ENCODE data around the gene KCNJ11. TPM values are rescaled to one million over a fixed set of nuclear protein-coding genes. Genes with fewer than 3 reads are reported as not detected.

Gene KCNJ11
- total and polyA plus RNA-seq, 4 experiments from 2014 or later, result 0.24 TPM; not detected in 3

GRCh38 chr11:17395978-17396377 is 7.5 kb upstream of the KCNJ11 start:
- Histone ChIP-seq H3K27ac (ENCODE audit: low read depth, low read length) (no peak overlapping the region), H3K4me1 (ENCODE audit: insufficient read depth, low read length) (no peaks in the 10 kb centered on the region), H3K27me3 (ENCODE audit: insufficient read depth, low read length) (no peaks in the 10 kb centered on the region), H3K36me3 (ENCODE audit: insufficient read depth, low read length) (no peaks in the 10 kb centered on the region), H3K9me3 (ENCODE audit: control insufficient read depth in 1 of 2, low read length in 2 of 2) (no peaks in the 10 kb centered on the region), H3K4me3 (ENCODE audit: low read length in 2 of 2) (no peak overlapping the region)
- Mint-ChIP-seq H3K4me3 (no peak overlapping the region), H3K27ac (no peak overlapping the region), H3K9me3 (peaks cover 0 to 2% (median 0%) of the 10 kb centered on the region in 8 donors), H3K27me3 (peaks cover 0 to 1% of the 10 kb centered on the region in 2 donors), H3K4me1 (no peaks in the 10 kb centered on the region), H3K36me3 (no peaks in the 10 kb centered on the region)
- ChIA-PET CTCF (ENCODE audit: partially characterized antibody) (interaction anchor here (0.6 to 0.9 kb wide), 2 partner anchors 9 to 12 kb away, joined by 3 read pairs; no protein-coding TSS in a partner anchor), POLR2A (ENCODE audit: partially characterized antibody) (no interaction called here)
- DNase-seq, result no peak
- intact Hi-C loops (cut with micrococcal nuclease), result no loop called here

- CTCF ChIA-PET (ENCODE audit: partially characterized antibody), result interaction anchor here (0.6 to 0.9 kb wide), 2 partner anchors 9 to 11 kb away, joined by 3 read pairs; no protein-coding TSS in a partner anchor
- Mint-ChIP-seq H3K27ac (no peak overlapping the region), H3K4me3 (no peak overlapping the region), H3K27me3 (peaks cover 0 to 2% of the 10 kb centered on the region in 2 donors), H3K4me1 (no peaks in the 10 kb centered on the region), H3K9me3 (peaks cover 0 to 2% (median 0%) of the 10 kb centered on the region in 8 donors), H3K36me3 (no peaks in the 10 kb centered on the region)
- H3K9me3 ChIP-seq (ENCODE audit: control insufficient read depth in 1 of 2, low read length in 2 of 2), result no peaks in the 10 kb centered on the region
- no peaks in the 10 kb centered on the region for H3K4me1 ChIP-seq (ENCODE audit: insufficient read depth, low read length)
- no peak overlapping the region for H3K4me3 ChIP-seq (ENCODE audit: low read length in 2 of 2)
- H3K27me3 ChIP-seq (ENCODE audit: insufficient read depth, low read length), result no peaks in the 10 kb centered on the region
- POLR2A ChIA-PET (ENCODE audit: partially characterized antibody), result no interaction called here
- no peak for DNase-seq
- no peak overlapping the region for H3K27ac ChIP-seq (ENCODE audit: low read depth, low read length)
- intact Hi-C loops (cut with micrococcal nuclease), result no loop called here
- no peaks in the 10 kb centered on the region for H3K36me3 ChIP-seq (ENCODE audit: insufficient read depth, low read length)
Measured at GRCh38 chr11:17395554-17395961, 7.1 kb upstream of the KCNJ11 start.

- peaks cover 0 to 6% (median 3%) of the 10 kb centered on the region in 4 donors for H3K4me1 Mint-ChIP-seq
- no peak for DNase-seq
- no peak overlapping the region for H3K4me3 Mint-ChIP-seq
- intact Hi-C loops (cut with micrococcal nuclease), result no loop called here
- no peaks in the 10 kb centered on the region for H3K36me3 Mint-ChIP-seq
- Histone ChIP-seq H3K27me3 (ENCODE audit: insufficient read depth, low read length) (no peaks in the 10 kb centered on the region), H3K4me1 (ENCODE audit: insufficient read depth, low read length) (no peaks in the 10 kb centered on the region), H3K36me3 (ENCODE audit: insufficient read depth, low read length) (no peaks in the 10 kb centered on the region), H3K27ac (ENCODE audit: low read depth, low read length) (no peak overlapping the region), H3K4me3 (ENCODE audit: low read length in 2 of 2) (no peak overlapping the region), H3K9me3 (ENCODE audit: control insufficient read depth in 1 of 2, low read length in 2 of 2) (no peaks in the 10 kb centered on the region)
- H3K27ac Mint-ChIP-seq, result no peak overlapping the region
- H3K9me3 Mint-ChIP-seq, result peaks cover 0 to 2% (median 0%) of the 10 kb centered on the region in 8 donors
- H3K27me3 Mint-ChIP-seq, result peaks cover 0 to 2% of the 10 kb centered on the region in 2 donors
- POLR2A ChIA-PET (ENCODE audit: partially characterized antibody), result no interaction called here
- CTCF ChIA-PET (ENCODE audit: partially characterized antibody), result no interaction called here
Measured at GRCh38 chr11:17394743-17395390, 6.4 kb upstream of the KCNJ11 start.

GRCh38 chr11:17393472-17393871 is 5.0 kb upstream of the KCNJ11 start:
- H3K27me3 Mint-ChIP-seq, result peaks cover 0 to 2% of the 10 kb centered on the region in 2 donors

GRCh38 chr11:17392872-17393271 is 4.4 kb upstream of the KCNJ11 start:
- peaks cover 0 to 2% of the 10 kb centered on the region in 2 donors for H3K27me3 Mint-ChIP-seq
- ChIA-PET POLR2A (ENCODE audit: partially characterized antibody) (no interaction called here), CTCF (ENCODE audit: partially characterized antibody) (interaction anchor here (1.4 kb wide), 1 partner anchor 9 kb away, joined by 6 read pairs; no protein-coding TSS in a partner anchor)
- H3K4me3 Mint-ChIP-seq, result no peak overlapping the region
- no peak for DNase-seq
- Histone ChIP-seq H3K36me3 (ENCODE audit: insufficient read depth, low read length) (no peaks in the 10 kb centered on the region), H3K27me3 (ENCODE audit: insufficient read depth, low read length) (no peaks in the 10 kb centered on the region), H3K9me3 (ENCODE audit: control insufficient read depth in 1 of 2, low read length in 2 of 2) (no peaks in the 10 kb centered on the region), H3K4me1 (ENCODE audit: insufficient read depth, low read length) (peaks cover 5% of the 10 kb centered on the region), H3K27ac (ENCODE audit: low read depth, low read length) (no peak overlapping the region), H3K4me3 (ENCODE audit: low read length in 2 of 2) (no peak overlapping the region)
- intact Hi-C loops (cut with micrococcal nuclease), result no loop called here
- no peak overlapping the region for H3K27ac Mint-ChIP-seq
- no peaks in the 10 kb centered on the region for H3K9me3 Mint-ChIP-seq
- peaks cover 0 to 8% (median 3%) of the 10 kb centered on the region in 4 donors for H3K4me1 Mint-ChIP-seq
- no peaks in the 10 kb centered on the region for H3K36me3 Mint-ChIP-seq

More at GRCh38 chr11:17393472-17393871, 5.0 kb upstream of the KCNJ11 start:
- no peak overlapping the region for H3K27ac Mint-ChIP-seq
- no peak overlapping the region for H3K4me3 ChIP-seq (ENCODE audit: low read length in 2 of 2)
- no peak overlapping the region for H3K4me3 Mint-ChIP-seq
- ChIA-PET POLR2A (ENCODE audit: partially characterized antibody) (no interaction called here), CTCF (ENCODE audit: partially characterized antibody) (interaction anchor here (1.4 kb wide), 1 partner anchor 10 kb away, joined by 6 read pairs; no protein-coding TSS in a partner anchor)
- DNase-seq, result no peak
- no peaks in the 10 kb centered on the region for H3K9me3 ChIP-seq (ENCODE audit: control insufficient read depth in 1 of 2, low read length in 2 of 2)
- no peak overlapping the region for H3K27ac ChIP-seq (ENCODE audit: low read depth, low read length)
- H3K36me3 ChIP-seq (ENCODE audit: insufficient read depth, low read length), result no peaks in the 10 kb centered on the region
- no peaks in the 10 kb centered on the region for H3K27me3 ChIP-seq (ENCODE audit: insufficient read depth, low read length)
- H3K4me1 ChIP-seq (ENCODE audit: insufficient read depth, low read length), result peaks cover 5% of the 10 kb centered on the region
- intact Hi-C loops (cut with micrococcal nuclease), result no loop called here
- H3K4me1 Mint-ChIP-seq, result peaks cover 0 to 8% (median 3%) of the 10 kb centered on the region in 4 donors
- no peaks in the 10 kb centered on the region for H3K36me3 Mint-ChIP-seq
- H3K9me3 Mint-ChIP-seq, result no peaks in the 10 kb centered on the region

- Histone ChIP-seq H3K4me1 (ENCODE audit: insufficient read depth, low read length) (peaks cover 5% of the 10 kb centered on the region), H3K27me3 (ENCODE audit: insufficient read depth, low read length) (no peaks in the 10 kb centered on the region), H3K27ac (ENCODE audit: low read depth, low read length) (no peak overlapping the region), H3K36me3 (ENCODE audit: insufficient read depth, low read length) (no peaks in the 10 kb centered on the region), H3K4me3 (ENCODE audit: low read length in 2 of 2) (no peak overlapping the region), H3K9me3 (ENCODE audit: control insufficient read depth in 1 of 2, low read length in 2 of 2) (no peaks in the 10 kb centered on the region)
- no peaks in the 10 kb centered on the region for H3K36me3 Mint-ChIP-seq
- DNase-seq, result no peak
- peak overlapping the region in 1 of 7 donors; percentile 7 for H3K27ac Mint-ChIP-seq
- H3K9me3 Mint-ChIP-seq, result no peaks in the 10 kb centered on the region
- peak overlapping the region in 3 of 8 donors; percentile 47 to 54 (median 52) for H3K4me3 Mint-ChIP-seq
- CTCF ChIA-PET (ENCODE audit: partially characterized antibody), result interaction anchor here (0.5 to 1.1 kb wide), 3 partner anchors 8 to 162 kb away, joined by 3 to 4 read pairs (median 3); no protein-coding TSS in a partner anchor
- peaks cover 0 to 2% of the 10 kb centered on the region in 2 donors for H3K27me3 Mint-ChIP-seq
- POLR2A ChIA-PET (ENCODE audit: partially characterized antibody), result no interaction called here
- peaks cover 0 to 8% (median 3%) of the 10 kb centered on the region in 4 donors for H3K4me1 Mint-ChIP-seq
- intact Hi-C loops (cut with micrococcal nuclease), result no loop called here
Measured at GRCh38 chr11:17391493-17392355, 3.3 kb upstream of the KCNJ11 start.
